Embryonic facial prominence (tissue), 1 donor: ENCODE measurements around the gene PLCL1.

Experiments used
- DNase-seq: peaks from one replicate; pipeline ENCODE4 v3.0.0-alpha.2; 2016; ENCODE audit errors: extremely low spot score

PLCL1 gene

DNA sequence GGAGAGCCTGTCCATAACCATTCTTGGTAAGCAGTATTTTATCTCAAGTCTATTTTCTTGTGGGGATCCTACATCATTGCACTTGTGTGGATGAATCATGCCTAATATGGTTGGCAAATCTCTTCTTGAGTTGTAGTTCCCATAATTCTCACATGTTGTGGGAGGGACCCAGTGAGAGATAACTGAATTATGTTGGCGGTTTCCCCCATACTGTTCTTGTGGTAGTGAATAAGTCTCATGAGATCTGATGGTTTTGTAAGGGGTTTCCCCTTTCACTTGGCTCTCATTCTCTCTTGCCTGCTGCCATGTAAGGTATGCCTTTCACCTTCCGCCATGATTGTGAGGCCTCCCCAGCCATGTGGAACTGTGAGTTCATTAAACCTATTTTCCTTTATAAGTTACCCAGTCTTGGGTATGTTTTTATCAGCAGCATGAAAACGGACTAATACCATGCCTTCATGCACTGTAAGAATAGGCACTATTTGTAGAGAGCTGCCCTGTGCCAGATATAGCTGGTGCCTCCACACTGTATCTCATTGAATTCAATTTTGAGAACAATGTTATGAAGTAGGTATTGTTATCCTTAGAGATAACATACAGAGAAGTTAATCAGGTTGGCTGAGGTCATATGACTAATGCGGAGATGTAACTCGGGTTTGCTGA lies 148.3 kb downstream of the PLCL1 start:
- DNase-seq, result no peak

GRCh38 chr2:197954328-197954727 lies 149.9 kb downstream of the PLCL1 start:
- DNase-seq, result no peak

DNA sequence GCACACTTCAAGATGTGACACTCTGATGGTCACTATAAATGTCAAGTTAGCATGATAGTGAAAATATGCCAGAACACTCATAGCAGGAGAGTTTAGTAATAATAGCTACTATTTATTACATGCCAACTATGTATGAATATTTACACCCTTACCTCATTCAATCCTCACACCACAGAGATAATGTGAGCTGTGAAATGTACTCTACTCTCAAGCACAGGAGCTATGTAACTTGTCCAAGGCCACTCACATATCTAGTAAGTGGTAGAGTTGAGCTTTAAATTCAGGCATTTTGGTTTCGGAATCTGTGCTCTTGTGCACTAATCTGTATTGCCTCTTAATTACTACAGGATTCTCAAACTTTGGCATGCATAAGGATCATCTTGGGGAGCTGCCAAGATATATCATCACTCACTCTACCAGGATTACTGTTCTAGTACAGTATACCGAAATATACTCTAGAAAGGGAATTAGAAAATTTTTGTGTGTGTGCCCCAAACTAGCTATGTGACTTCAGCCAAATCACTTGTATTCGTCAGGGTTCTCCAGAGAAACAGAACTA lies 154.3 kb downstream of the PLCL1 start:
- no peak for DNase-seq

- no peak for DNase-seq
These were observed 155.0 kb downstream of the PLCL1 start for GRCh38 chr2:197959383-197959782.

DNA sequence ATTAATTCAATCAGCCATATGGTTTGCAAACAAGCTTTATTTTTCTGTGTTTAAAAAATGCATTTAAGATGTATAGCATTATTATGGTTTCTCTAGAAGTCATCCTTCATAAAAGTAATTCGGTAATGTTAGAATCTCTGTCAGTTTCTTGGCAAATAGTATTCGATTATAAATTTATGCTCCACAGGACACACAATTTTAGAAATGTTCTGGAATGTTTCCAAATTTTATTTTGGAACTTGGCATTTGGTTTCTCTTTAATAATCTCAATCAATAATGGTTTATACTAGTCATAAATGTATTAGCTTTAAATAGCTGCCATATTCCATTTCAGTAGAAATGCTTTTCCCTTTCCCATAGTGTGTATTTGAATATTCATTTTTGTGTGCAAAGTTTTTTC lies 156.4 kb downstream of the PLCL1 start:
- DNase-seq, result no peak

DNA sequence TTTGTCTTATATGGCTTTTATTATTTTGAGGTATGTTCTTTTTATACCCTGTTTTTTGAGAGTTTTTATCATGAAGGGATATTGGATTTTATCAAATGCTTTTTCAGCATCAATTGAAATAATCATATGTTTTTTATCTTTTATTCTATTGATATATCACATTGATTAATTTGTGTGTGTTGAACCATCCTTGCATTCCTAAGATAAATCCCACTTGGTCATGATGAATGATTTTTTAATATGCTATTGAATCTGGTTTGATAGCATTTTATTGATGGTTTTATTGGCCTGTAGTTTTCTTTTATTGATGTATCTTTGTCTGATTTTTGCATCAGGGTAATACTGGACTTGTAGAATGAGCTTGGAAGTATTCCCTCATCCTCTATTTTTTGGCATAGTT lies 160.3 kb downstream of the PLCL1 start:
- DNase-seq, result no peak

- DNase-seq, result no peak
These were observed 161.4 kb downstream of the PLCL1 start for GRCh38 chr2:197965756-197966155.

DNA sequence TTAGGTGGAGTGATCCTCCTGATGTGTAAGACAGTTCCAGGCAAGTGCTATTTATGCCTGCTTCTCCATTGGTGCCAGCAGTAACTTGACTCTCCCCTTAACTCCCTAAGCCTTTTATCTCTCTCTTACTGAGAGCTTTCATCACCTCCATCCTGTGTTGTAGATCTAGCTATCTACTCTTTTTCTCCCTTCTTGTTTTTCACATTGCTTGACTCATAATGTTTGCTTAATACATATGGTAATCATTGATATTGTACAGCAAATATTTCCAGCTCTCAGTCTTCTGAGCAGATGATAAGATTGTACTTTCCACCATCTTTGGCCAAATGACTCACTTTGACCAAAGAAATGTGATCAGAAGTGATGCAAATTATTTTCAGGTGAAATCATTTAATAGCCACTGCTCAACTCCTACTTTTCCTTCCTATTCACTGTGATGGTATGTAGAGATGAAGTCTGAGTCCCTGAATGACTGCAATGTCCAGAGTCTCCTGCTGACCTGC lies 165.0 kb downstream of the PLCL1 start:
- no peak for DNase-seq

DNA sequence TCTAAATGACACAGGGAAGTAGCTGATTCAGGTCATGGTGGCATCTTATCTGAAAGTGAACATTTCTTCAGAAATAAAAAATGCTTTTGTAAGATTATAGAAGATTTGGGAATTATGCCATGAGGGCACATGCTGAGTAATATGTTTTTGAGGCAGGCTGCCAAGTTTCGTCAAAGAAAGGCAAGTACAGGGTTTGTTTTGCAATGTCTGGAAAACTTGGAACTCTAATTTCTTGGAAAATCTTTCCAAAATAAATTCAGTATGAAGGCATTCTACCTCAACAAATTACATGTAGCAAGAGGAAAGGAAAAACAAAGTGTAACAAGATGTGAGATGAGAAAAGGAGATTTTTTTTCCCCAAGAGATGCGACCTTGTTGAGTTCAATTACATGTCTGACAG lies 167.7 kb downstream of the PLCL1 start:
- peak; percentile 47 for DNase-seq

GRCh38 chr2:197972587-197972986 lies 168.2 kb downstream of the PLCL1 start:
- no peak for DNase-seq

DNA sequence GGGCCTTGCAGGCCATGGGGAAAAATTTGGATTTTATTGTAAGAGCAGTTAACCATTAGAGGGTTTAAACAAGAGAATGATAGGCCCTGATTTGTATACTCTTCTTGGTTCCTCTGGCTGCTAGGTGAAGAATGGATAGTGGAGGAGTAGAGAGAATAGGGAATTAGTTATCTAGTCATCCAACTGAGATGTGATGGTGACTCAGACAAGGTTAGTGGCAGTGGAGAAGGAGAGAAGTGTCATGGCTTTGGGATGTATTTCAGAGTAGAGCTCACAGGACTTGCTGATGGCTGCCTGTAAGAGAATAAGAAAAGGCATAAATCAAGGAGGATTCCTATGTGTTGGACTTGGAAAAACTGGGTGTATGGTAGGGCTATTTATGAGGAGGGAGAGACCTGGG lies 169.4 kb downstream of the PLCL1 start:
- no peak for DNase-seq

DNA sequence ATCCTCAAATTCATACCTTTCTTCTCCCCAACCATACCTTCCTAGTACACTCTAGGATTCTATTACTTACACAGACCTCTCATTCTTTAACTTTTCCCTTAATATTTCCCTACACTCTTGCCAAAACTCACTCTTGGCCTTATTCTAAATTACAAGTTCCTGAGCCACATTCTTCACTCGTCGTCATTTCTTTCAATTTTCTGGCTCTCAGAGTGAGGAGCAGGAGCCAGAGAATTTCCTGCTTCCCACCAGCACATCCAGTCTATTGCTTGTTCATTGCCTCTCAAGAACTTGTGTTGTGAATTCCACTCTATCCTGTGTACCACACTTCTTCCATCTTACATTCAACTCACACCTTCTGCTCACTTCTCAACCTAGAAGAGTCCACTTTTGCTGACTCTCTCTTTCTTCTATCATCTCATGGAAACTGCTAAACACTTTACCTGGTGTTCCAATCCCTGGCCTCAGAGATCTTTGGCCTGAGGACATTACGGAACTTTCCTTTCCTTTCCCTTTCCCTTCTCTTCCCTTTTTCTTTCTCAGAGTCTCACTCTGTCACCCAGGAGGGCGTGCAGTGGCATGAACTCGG lies 171.6 kb downstream of the PLCL1 start:
- peak; percentile 34 for DNase-seq

- no peak for DNase-seq
These were observed 174.6 kb downstream of the PLCL1 start for GRCh38 chr2:197978971-197979370.

GRCh38 chr2:197982565-197982964 lies 178.2 kb downstream of the PLCL1 start:
- no peak for DNase-seq

- no peak for DNase-seq
These were observed 180.7 kb downstream of the PLCL1 start for GRCh38 chr2:197985029-197985638.

- no peak for DNase-seq
These were observed 182.6 kb downstream of the PLCL1 start for GRCh38 chr2:197986977-197987376.

DNA sequence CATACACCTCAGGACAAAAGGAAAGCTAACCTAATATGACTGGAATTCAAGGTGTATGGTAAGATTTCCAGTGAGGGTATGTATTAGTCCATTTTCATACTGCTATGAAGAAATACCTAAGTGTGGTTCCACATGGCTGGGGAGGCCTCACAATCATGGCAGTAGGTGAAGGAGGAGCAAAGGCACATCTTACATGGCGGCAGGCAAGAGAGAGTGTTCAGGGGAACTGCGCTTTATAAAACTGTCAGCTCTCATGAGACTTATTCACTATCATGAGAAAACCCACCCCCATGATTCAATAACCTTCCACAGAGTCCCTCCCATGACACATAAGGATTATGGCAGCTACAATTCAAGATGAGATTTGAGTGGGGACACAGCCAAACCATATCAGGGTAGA lies 186.0 kb downstream of the PLCL1 start:
- no peak for DNase-seq

DNA sequence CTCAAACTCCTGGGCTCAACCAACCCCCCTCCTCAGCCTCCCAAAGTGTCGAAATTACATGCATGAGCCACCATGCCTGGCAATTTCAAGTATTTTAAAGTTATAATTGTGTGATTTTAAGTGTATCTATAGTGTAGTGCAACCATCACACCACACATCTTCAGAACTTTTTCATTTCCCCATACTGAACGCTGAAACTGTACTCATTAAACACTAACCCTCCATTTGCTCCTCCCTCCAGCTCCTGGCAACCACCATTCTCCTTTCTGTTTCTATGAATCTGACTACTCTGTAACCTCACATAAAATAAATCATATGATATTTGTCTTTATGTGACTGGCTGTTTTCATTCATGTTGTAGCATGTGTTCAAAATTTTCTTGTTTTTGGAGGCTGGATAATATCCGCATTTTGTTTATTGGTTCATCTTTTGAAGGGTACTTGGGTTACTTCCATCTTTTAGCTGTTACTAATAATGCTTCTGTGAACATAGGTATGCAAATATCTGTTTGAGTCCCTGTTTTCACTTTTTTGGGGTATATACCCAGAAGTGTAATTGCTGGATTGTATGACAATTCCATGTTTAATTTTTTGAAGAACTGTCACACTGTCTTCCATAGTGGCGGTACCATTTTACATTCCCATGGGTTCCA lies 188.2 kb downstream of the PLCL1 start:
- DNase-seq, result no peak

- DNase-seq, result no peak
These were observed 189.0 kb downstream of the PLCL1 start for GRCh38 chr2:197993363-197993762.

GRCh38 chr2:197993830-197994229 lies 189.4 kb downstream of the PLCL1 start:
- no peak for DNase-seq

- DNase-seq, result no peak
These were observed 190.4 kb downstream of the PLCL1 start for GRCh38 chr2:197994751-197995150.

GRCh38 chr2:197996583-197996982 lies 192.2 kb downstream of the PLCL1 start:
- DNase-seq, result no peak
